Measurements from ENCODE around the gene SV2C. TPM values are rescaled to one million over a fixed set of nuclear protein-coding genes. Genes with fewer than 3 reads are reported as not detected.
"Not testable (repeated sequence)": the region's sequence is repeated elsewhere in the genome, so short reads cannot be mapped to it uniquely, and the experiment has no call there.

SV2C gene
- total RNA-seq, 1 experiment from 2014 or later = not detected

GRCh38 chr5:76323494-76323893 is 240.3 kb downstream of the SV2C start:
- H3K36me3 ChIP-seq (ENCODE audit: control insufficient read depth in 1 of 2, insufficient read depth in 2 of 2, low read length in 2 of 2); H3K9ac ChIP-seq (ENCODE audit: low read length); H3K4me2 ChIP-seq (ENCODE audit: low read length); CTCF ChIA-PET; H3K79me2 ChIP-seq (ENCODE audit: insufficient read depth, low read length); H4K20me1 ChIP-seq (ENCODE audit: insufficient read depth); DNase-seq (ENCODE audit: low read depth, low spot score); POLR2A ChIA-PET; RAD21 ChIA-PET (ENCODE audit: low non-redundant PET in 1 of 2, low total read pairs in 2 of 2, uncharacterized antibody in 2 of 2, unreplicated experiment in 2 of 2); H3K27ac ChIP-seq (ENCODE audit: low read depth, low read length); H2AFZ ChIP-seq (ENCODE audit: low read depth, low read length, poor library complexity, severe bottlenecking); H3K4me1 ChIP-seq (ENCODE audit: control insufficient read depth in 1 of 2, insufficient read depth in 2 of 2, low read length in 2 of 2); ATAC-seq; H3K9me2 ChIP-seq (ENCODE audit: insufficient read depth); intact Hi-C loops (cut with micrococcal nuclease); H3K9me3 ChIP-seq (ENCODE audit: control insufficient read depth in 1 of 2, insufficient read depth in 1 of 2, low read depth in 1 of 2, low read length in 2 of 2); H3K27me3 ChIP-seq (ENCODE audit: insufficient read depth, low read length); BruUV-seq (replicated peaks); H3K4me3 ChIP-seq (replicated peaks in 1 of 2; ENCODE audit: low read depth in 1 of 2, low read length in 2 of 2): not testable (repeated sequence)

- Histone ChIP-seq H3K9ac (ENCODE audit: low read length) (no peak overlapping the region), H3K4me2 (ENCODE audit: low read length) (no peak overlapping the region), H3K9me3 (ENCODE audit: control insufficient read depth in 1 of 2, insufficient read depth in 1 of 2, low read depth in 1 of 2, low read length in 2 of 2) (no peaks in the 10 kb centered on the region), H3K79me2 (ENCODE audit: insufficient read depth, low read length) (no peaks in the 10 kb centered on the region), H3K9me2 (ENCODE audit: insufficient read depth) (no peaks in the 10 kb centered on the region), H3K27me3 (ENCODE audit: insufficient read depth, low read length) (peaks cover 8% of the 10 kb centered on the region; the same call in 1 of the 2 replicates), H3K4me3 (replicated peaks in 1 of 2; ENCODE audit: low read depth in 1 of 2, low read length in 2 of 2) (no peak overlapping the region), H3K36me3 (ENCODE audit: control insufficient read depth in 1 of 2, insufficient read depth in 2 of 2, low read length in 2 of 2) (no peaks in the 10 kb centered on the region), H2AFZ (ENCODE audit: low read depth, low read length, poor library complexity, severe bottlenecking) (no peak overlapping the region), H3K27ac (ENCODE audit: low read depth, low read length) (no peak overlapping the region), H3K4me1 (ENCODE audit: control insufficient read depth in 1 of 2, insufficient read depth in 2 of 2, low read length in 2 of 2) (no peaks in the 10 kb centered on the region), H4K20me1 (ENCODE audit: insufficient read depth) (no peaks in the 10 kb centered on the region)
- POLR2A ChIA-PET = no interaction called here
- intact Hi-C loops (cut with micrococcal nuclease) = no loop called here
- RAD21 ChIA-PET (ENCODE audit: low non-redundant PET in 1 of 2, low total read pairs in 2 of 2, uncharacterized antibody in 2 of 2, unreplicated experiment in 2 of 2) = no interaction called here
- ATAC-seq = no peak
- no TSS peak for BruUV-seq (replicated peaks)
- CTCF ChIA-PET = interaction anchor here (1.0 to 1.7 kb wide), 2 partner anchors 16 to 150 kb away, joined by 3 to 6 read pairs; no protein-coding TSS in a partner anchor
- DNase-seq (ENCODE audit: low read depth, low spot score) = no peak
- TF ChIP-seq FOSL1 (IDR thresholded peaks at IDR 0.05; ENCODE audit: low read depth) = no peak
- no peak for TF ChIP-seq YY1 (IDR thresholded peaks at IDR 0.05; ENCODE audit: extremely low read depth, insufficient replicate concordance, low read depth, low read length)
- TF ChIP-seq ZNF274 (IDR thresholded peaks at IDR 0.05; ENCODE audit: low read depth, low read length) = no peak
- no peak for TF ChIP-seq REST (IDR thresholded peaks at IDR 0.05; ENCODE audit: low read depth)
- TF ChIP-seq RAD21 (IDR thresholded peaks at IDR 0.05; ENCODE audit: low read depth) = no peak
- no peak for TF ChIP-seq ZBTB33 (IDR thresholded peaks at IDR 0.05; ENCODE audit: extremely low read depth, insufficient replicate concordance, low read length)
Observed at GRCh38 chr5:76325326-76325725, 242.1 kb downstream of the SV2C start.

All from HCT116 (cell line).